COLO668 (cell line): Measurements from ENCODE around the gene SCN2A.

Source experiments
- DNase-seq: peaks from one replicate; lab custom pipeline; 2025; ENCODE audit not compliant: unreplicated experiment; lab: John Stamatoyannopoulos, UW

The SCN2A gene

GRCh38 chr2:165410276-165410675 is 171.1 kb downstream of the SCN2A start:
- DNase-seq, result no peak

DNA sequence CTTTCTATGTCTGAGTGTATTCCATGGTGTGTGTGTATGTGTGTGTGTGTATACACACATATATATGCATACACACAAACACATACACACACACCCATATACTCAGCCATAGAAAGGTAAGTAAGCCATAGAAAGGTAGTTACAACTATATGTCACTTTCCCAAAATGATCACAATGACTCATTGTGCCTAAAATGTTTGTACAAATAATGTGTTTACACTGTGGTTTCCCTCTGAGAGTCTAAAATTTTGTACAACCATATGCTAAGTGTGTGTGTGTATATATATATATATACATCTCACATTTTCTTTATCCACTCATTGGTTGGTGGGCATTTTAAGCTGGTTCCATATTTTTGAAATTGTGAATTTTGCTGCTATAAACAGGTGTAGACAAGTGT is 175.0 kb downstream of the SCN2A start:
- no peak for DNase-seq

DNA sequence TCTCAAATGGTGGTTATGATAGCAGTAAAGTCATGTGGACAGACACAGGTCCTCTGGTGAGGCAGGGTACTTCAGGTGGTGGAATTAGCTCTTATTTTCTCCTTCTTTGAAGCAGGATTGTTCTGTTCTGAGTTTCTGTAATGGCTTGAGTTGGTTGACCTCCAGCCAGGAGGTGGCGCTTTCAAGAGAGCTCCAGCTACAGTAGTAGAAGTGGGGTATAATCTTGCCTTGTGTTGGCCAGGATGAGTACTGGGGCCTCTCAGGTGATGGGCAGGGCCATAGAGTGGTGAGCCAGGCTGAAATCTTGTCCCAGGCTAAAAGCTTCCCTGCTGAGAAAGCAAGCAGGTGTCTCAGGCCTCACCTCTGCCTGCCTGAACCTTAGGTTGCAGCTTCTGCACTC is 177.8 kb downstream of the SCN2A start:
- no peak for DNase-seq

- DNase-seq, result no peak
These were observed 181.0 kb downstream of the SCN2A start for GRCh38 chr2:165420231-165420630.

- DNase-seq, result no peak
These were observed 183.9 kb downstream of the SCN2A start for GRCh38 chr2:165423081-165423480.

DNA sequence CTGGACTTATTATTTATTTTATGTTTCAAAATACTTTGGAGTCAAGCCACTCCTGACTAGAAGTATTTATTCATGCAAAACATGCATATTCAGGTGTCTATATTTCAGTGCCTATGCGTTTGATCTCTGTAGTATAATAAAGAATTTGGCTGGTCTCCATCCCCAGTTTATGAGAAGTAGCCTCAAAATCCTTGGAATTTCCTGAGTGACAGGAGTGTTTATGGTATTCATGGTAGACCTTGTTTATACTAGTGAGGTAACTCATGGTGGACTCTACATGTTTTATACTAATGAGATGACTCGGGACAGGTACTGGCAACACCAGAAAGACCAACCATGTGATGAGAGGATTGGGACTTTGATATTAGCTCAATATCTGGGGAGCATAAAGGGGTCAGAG is 186.3 kb downstream of the SCN2A start:
- DNase-seq, result no peak

GRCh38 chr2:165427686-165428085 is 188.5 kb downstream of the SCN2A start:
- DNase-seq, result no peak

DNA sequence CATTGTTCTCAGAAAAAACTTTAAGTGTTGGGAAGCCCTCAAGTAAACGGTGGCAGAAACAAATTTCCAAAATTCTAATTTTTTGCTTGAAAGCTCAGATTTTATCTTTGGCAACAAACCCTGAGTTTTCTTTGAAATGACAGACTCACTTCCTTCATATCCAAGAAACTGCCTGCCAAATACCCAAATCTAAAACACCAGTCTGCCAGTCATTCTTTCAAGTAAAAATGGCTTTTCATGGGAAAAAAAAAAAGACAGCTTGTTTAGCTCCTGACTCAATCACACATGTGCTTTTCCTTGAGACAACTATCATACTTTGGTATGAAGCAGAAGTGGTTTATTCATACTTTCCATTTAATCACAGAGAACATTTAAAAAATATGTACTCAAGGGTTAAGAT is 189.7 kb downstream of the SCN2A start:
- DNase-seq, result no peak

DNA sequence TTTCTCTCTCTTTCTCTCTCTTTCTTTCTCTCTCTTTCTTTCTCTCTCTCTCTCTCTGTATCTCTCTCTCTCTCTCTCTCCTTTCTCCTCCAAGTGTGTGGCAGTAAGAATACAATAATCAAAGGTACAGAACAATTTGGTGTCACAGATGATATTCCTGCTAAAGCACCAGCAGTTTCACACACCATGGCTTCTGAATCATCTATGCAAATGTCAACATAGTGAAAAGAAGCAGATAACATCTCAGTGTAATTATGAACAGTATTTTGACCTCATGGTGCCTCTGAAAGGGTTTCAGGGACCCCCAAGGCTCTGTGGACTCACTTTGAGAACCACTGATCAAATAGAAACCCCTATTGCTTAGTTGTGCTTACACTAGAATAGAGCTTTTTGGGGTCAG is 191.8 kb downstream of the SCN2A start:
- DNase-seq, result no peak

DNA sequence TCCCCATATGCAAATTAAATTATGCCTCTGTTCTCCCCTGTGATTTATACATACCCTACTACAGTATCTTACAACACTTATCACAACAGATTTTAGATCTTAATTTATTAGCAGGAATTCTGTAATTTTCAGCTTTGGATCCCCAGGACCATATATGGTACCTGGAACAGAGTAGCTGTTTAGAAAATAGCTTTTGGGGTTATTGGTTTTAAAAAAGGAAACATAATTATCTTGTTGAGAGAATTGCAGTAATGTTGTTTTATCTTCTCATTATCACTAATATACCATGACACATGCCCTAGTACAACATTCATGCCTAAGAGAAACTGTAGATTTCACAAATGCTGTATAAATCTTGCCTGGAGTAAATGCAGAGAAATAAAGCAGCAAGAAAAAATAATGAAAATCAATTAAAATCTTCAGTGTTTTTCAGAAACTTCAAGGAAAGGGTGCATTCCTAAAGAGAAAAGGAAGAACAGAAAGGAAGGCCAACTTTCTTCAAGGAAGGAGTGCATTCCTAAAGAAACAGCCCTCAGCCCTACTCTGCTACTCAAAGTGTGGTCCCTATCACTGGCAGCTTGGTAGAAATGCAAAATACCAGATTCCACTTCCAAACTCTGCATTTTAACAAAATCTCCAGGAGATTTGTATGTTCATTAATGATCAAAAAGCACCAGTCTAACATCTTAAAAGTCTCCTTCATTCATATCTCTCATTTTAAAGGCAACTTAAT is 193.2 kb downstream of the SCN2A start:
- DNase-seq, result no peak

DNA sequence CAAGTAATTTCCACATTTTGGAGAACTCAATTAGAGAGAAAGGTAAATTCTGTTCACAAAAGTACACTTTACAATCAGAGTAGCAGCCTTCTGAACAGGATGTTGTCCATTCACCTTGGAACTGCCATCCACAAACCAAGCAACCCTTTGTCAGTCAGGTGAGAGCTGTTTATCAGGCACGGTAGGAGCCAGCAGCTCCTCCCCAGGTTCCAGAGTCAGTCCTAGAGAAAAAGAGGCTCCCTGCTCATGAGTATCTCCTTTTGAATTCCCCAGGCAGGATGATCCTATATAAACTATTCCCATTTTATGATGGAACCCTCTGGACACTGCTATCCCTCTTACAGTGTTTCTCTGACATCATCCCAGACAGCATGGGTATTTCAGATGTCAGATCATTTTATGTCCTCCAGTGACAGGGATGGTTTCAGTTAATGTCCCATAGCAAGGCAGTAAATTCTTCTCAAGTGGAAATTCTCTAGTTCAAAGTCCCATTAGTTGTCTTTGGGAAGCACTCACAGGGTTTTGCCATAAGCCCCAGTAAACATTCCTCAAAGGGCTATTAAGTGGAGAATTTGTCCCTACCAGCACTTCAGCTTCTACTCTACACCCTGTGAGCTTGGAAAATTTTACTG is 195.8 kb downstream of the SCN2A start:
- DNase-seq, result no peak

- DNase-seq, result no peak
These were observed 196.4 kb downstream of the SCN2A start for GRCh38 chr2:165435611-165436010.

- DNase-seq, result no peak
These were observed 197.3 kb downstream of the SCN2A start for GRCh38 chr2:165436559-165436958.

- DNase-seq, result no peak
These were observed 201.2 kb downstream of the SCN2A start for GRCh38 chr2:165440367-165440766.
